Keratinocyte (primary cell): ENCODE data around the gene ACOXL. TPM values are rescaled to one million over a fixed set of nuclear protein-coding genes. Genes with fewer than 3 reads are reported as not detected.
A peak's percentile ranks its signal among the peaks of the same experiment; 100 is the strongest.
"Not testable (repeated sequence)": the region's sequence is repeated elsewhere in the genome, so short reads cannot be mapped to it uniquely, and the experiment has no call there.

ENCODE experiments used
- DNase-seq: peaks from one replicate; pipeline ENCODE4 v3.0.0-alpha.2; 2011; ENCODE audit warnings: low read depth, missing footprints, low spot score
- FAIRE-seq: peaks from 2 replicates; lab custom pipeline; 2011; peaks lifted over from hg19 to GRCh38; lab: Jason Lieb, UNC
- H2AFZ ChIP-seq: 2 replicates; pipeline ENCODE4 v1.6.0; 2012; ENCODE audit warnings: low read length, control low read depth, inconsistent platforms; ENCODE audit not compliant: control insufficient read depth
- H3K27ac ChIP-seq: 2 replicates; pipeline ENCODE4 v1.5.1; 2011; ENCODE audit warnings: low read length; ENCODE audit not compliant: control insufficient read depth, insufficient read depth
- H3K27me3 ChIP-seq: 3 replicates; pipeline ENCODE4 v1.6.0; 2011; ENCODE audit warnings: low read length; ENCODE audit not compliant: control insufficient read depth, insufficient read depth; ENCODE audit errors: extremely low read depth
- H3K36me3 ChIP-seq, 2 experiments: 2 replicates in 1 of 2; 3 replicates in 1 of 2; pipeline ENCODE4 v1.5.1; 2011; ENCODE audit warnings: low read length in 2 of 2, mild to moderate bottlenecking in 1 of 2; ENCODE audit not compliant: control insufficient read depth in 2 of 2, insufficient read depth in 2 of 2; ENCODE audit errors: extremely low read depth in 1 of 2
- H3K4me1 ChIP-seq: 3 replicates; pipeline ENCODE4 v1.5.1; 2011; ENCODE audit warnings: low read length; ENCODE audit not compliant: control insufficient read depth, insufficient read depth; ENCODE audit errors: extremely low read depth
- H3K4me2 ChIP-seq: 3 replicates; pipeline ENCODE4 v1.6.0; 2011; ENCODE audit warnings: low read depth, low read length; ENCODE audit not compliant: control insufficient read depth, insufficient read depth; ENCODE audit errors: extremely low read depth
- H3K4me3 ChIP-seq, 3 experiments: fragments of 200-600 bp in 1 of 3; sonication (generic) in 1 of 3; 2 replicates in 2 of 3; 3 replicates in 1 of 3; pipeline ENCODE4 v1.5.1; 2011 to 2016; ENCODE audit warnings: low read length in 3 of 3, mild to moderate bottlenecking in 3 of 3, control low read depth in 2 of 3, inconsistent platforms in 1 of 3, low read depth in 1 of 3, mixed read lengths in 1 of 3, mixed run types in 1 of 3, moderate library complexity in 1 of 3; ENCODE audit not compliant: control insufficient read depth in 2 of 3, insufficient read depth in 2 of 3; ENCODE audit errors: extremely low read depth in 1 of 3
- H3K79me2 ChIP-seq: 2 replicates; pipeline ENCODE4 v1.6.0; 2012; ENCODE audit warnings: low read length; ENCODE audit not compliant: control insufficient read depth, insufficient read depth
- H3K9ac ChIP-seq: 3 replicates; pipeline ENCODE4 v1.6.0; 2011; ENCODE audit warnings: low read length; ENCODE audit not compliant: control insufficient read depth, insufficient read depth; ENCODE audit errors: extremely low read depth
- H3K9me1 ChIP-seq: 3 replicates; pipeline ENCODE4 v1.6.0; 2011; ENCODE audit warnings: low read length; ENCODE audit not compliant: control insufficient read depth, insufficient read depth; ENCODE audit errors: extremely low read depth
- H3K9me3 ChIP-seq: 2 replicates; pipeline ENCODE4 v1.5.1; 2012; ENCODE audit warnings: low read depth, low read length; ENCODE audit not compliant: control insufficient read depth
- H4K20me1 ChIP-seq: 3 replicates; pipeline ENCODE4 v1.6.0; 2011; ENCODE audit warnings: low read length; ENCODE audit not compliant: control insufficient read depth, insufficient read depth; ENCODE audit errors: extremely low read depth
- CTCF ChIP-seq, 3 experiments: IDR thresholded peaks in 1 of 3; conservative IDR thresholded peaks in 1 of 3; optimal IDR thresholded peaks in 1 of 3; 2 replicates in 2 of 3; 3 replicates in 1 of 3; pipeline versions ENCODE3 to v1.5.1; 2011; ENCODE audit warnings: low read length in 3 of 3, mild to moderate bottlenecking in 3 of 3, moderate library complexity in 2 of 3, control low read depth in 1 of 3, inconsistent platforms in 1 of 3; ENCODE audit not compliant: insufficient read depth in 2 of 3; ENCODE audit errors: extremely low read depth in 1 of 3
- EZH2 ChIP-seq: IDR thresholded peaks from one replicate; pipeline ENCODE4 v1.6.1; 2012; ENCODE audit warnings: inconsistent platforms, mild to moderate bottlenecking, low read length, moderate library complexity
- dilution Hi-C: fragments of 300-500 bp; cut with MboI; formaldehyde crosslinking; loops from one replicate; pipeline ENCODE4 v1.7.0; 2020; ENCODE audit warnings: low sequenced_read_pairs; ENCODE audit not compliant: extremely low pct_ligation_motif_present
- polyA minus RNA-seq, 3 experiments: library from RNA; depleted of rRNA, polyadenylated mRNA; stranded (reverse); fragments of >200 nt; gene quantifications; 1 replicate in 1 of 3; 2 replicates in 1 of 3; 3 replicates in 1 of 3; pipeline ENCODE4 v1.2.3, GENCODE V29; 2011
- polyA plus RNA-seq, 5 experiments: library from polyadenylated mRNA; depleted of rRNA in 3 of 5; stranded (reverse) in 3 of 5; stranded (forward) in 1 of 5; unstranded in 1 of 5; fragments of >200 nt; gene quantifications; 1 replicate in 1 of 5; 2 replicates in 3 of 5; 3 replicates in 1 of 5; pipeline versions ENCODE4 v1.2.1 to v1.2.3, GENCODE V29; 2011 to 2012; ENCODE audit warnings: missing spikeins in 2 of 5, low read depth in 1 of 5, low replicate concordance in 1 of 5

The ACOXL gene
- polyA plus RNA-seq (0.04 to 0.16 TPM (median 0.15 TPM) in 3 replicates), polyA minus RNA-seq (0.54 TPM in 1 of 3 replicates, not detected in the others)
- not detected for polyA plus RNA-seq (2011; ENCODE audit: low read depth)
- 0.06 TPM in 2 replicates for polyA plus RNA-seq (2011; cell fraction: cytosol; rRNA removed)
- polyA plus RNA-seq (2011; cell fraction: nucleus; rRNA removed) = 0.14 and 0.39 TPM in 2 replicates
- polyA plus RNA-seq (2012; ENCODE audit: low replicate concordance) = 0.17 and 0.25 TPM in 2 replicates
- polyA minus RNA-seq (2011; cell fraction: cytosol; rRNA and poly(A)+ RNA removed) = not detected
- polyA minus RNA-seq (2011; cell fraction: nucleus; rRNA and poly(A)+ RNA removed) = 0.32 and 0.47 TPM in 2 replicates

- H3K79me2 ChIP-seq = no peaks in the 10 kb centered on the region
- no peak within 1 kb of the TSS for H3K9ac ChIP-seq
- dilution Hi-C loops = no loop called here
- H3K4me3 ChIP-seq = peak within 1 kb of the TSS; percentile 15 to 46 (median 26)
- peaks cover 47% of the 10 kb centered on the region for H3K27me3 ChIP-seq
- FAIRE-seq = no peak
- H3K36me3 ChIP-seq = no peaks in the 10 kb centered on the region
- H3K9me3 ChIP-seq = no peaks in the 10 kb centered on the region
- no peaks in the 10 kb centered on the region for H4K20me1 ChIP-seq
- TF ChIP-seq CTCF (optimal IDR thresholded peaks at IDR 0.05 in 1 of 3, IDR thresholded peaks at IDR 0.05 in 1 of 3, conservative IDR thresholded peaks at IDR 0.05 in 1 of 3; ENCODE audit: extremely low read depth in 1 of 3, insufficient read depth in 2 of 3, low read length in 3 of 3) = no peak
- peak; percentile 79 for TF ChIP-seq EZH2
- H3K27ac ChIP-seq = no peak within 1 kb of the TSS
- peak within 1 kb of the TSS; percentile 69 for H3K4me2 ChIP-seq
- no peaks in the 10 kb centered on the region for H3K9me1 ChIP-seq
- peak within 1 kb of the TSS; percentile 46 for H2AFZ ChIP-seq
- peaks cover 9% of the 10 kb centered on the region for H3K4me1 ChIP-seq
- no peak for DNase-seq
These were observed at the start of gene ACOXL for GRCh38 chr2:110732422-110733413. Gene ACOXL (plus strand): TSS chr2:110732573. CDS start chr2:110768390, 35,817 bp downstream.

- Histone ChIP-seq H4K20me1 (no peaks in the 10 kb centered on the region), H3K9me3 (peaks cover 3% of the 10 kb centered on the region), H3K4me2 (no peak overlapping the region), H3K9ac (no peak overlapping the region), H2AFZ (no peak overlapping the region), H3K27ac (no peak overlapping the region), H3K36me3 (no peaks in the 10 kb centered on the region), H3K27me3 (no peaks in the 10 kb centered on the region), H3K79me2 (no peaks in the 10 kb centered on the region), H3K9me1 (no peaks in the 10 kb centered on the region), H3K4me1 (peaks cover 7% of the 10 kb centered on the region), H3K4me3 (no peak overlapping the region)
- dilution Hi-C loops = no loop called here
- DNase-seq (no peak), FAIRE-seq (no peak)
- TF ChIP-seq CTCF (optimal IDR thresholded peaks at IDR 0.05 in 1 of 3, IDR thresholded peaks at IDR 0.05 in 1 of 3, conservative IDR thresholded peaks at IDR 0.05 in 1 of 3; ENCODE audit: extremely low read depth in 1 of 3, insufficient read depth in 2 of 3, low read length in 3 of 3) (no peak), EZH2 (no peak)
These were observed 49.5 kb upstream of the ACOXL start for GRCh38 chr2:110682872-110683271.

- H3K27me3 ChIP-seq, dilution Hi-C loops, H3K9me1 ChIP-seq, H4K20me1 ChIP-seq, H3K36me3 ChIP-seq, H3K4me3 ChIP-seq, H3K9ac ChIP-seq, H3K4me2 ChIP-seq, H3K27ac ChIP-seq, H2AFZ ChIP-seq, FAIRE-seq, H3K9me3 ChIP-seq, DNase-seq, H3K79me2 ChIP-seq, H3K4me1 ChIP-seq: not testable (repeated sequence)
These were observed 44.4 kb upstream of the ACOXL start for GRCh38 chr2:110687775-110688484.
